NCI-H1092 (cell line): Measurements from ENCODE around the gene RBMS1.
"Not testable (repeated sequence)": the region's sequence is repeated elsewhere in the genome, so short reads cannot be mapped to it uniquely, and the experiment has no call there.

Experiments used
- DNase-seq: peaks from one replicate; lab custom pipeline; 2025; lab: John Stamatoyannopoulos, UW

The RBMS1 gene

GRCh38 chr2:160501370-160501769 lies 7.8 kb upstream of the RBMS1 start:
- DNase-seq: no peak

- no peak for DNase-seq
These were observed 6.3 kb upstream of the RBMS1 start for GRCh38 chr2:160499865-160500264.

DNA sequence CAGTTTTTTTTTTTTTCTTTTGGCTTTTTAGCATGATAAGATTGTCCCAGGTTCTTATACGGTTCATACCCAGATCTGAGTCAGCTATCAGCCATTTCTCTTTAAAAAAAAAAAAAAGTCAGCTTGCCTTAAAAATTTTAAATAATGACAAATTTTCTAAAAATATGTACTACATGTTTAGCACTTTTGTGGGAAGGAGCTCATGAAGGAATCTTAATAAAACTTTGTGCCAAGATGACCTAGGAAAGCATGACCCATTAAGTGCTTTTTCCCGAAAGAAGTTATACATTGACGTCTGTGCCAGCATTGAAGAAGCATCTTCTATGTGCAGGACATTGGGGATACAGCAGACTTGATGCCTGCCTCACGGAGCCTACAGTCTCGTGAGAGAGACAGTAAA lies 4.5 kb upstream of the RBMS1 start:
- no peak for DNase-seq

DNA sequence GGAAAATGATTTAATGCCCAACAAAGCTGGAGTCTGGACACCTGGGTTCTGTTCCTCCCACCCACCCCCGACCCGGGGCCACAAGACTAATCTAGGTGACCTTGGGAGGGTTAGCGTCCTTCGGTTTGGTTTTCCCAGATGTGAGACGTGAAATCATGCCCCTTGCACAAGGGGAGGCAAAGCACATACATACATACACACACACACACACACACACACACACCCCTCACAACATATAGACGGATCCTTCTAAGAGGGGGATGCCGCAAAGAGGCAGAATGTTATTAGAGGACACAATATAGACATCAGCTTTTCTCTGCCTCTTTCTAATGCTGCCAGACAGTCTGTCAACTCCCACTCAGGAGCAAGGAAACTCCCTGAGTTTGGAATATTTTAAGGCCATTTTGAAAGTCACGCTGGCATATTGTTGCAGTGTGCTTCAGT lies 616 bp upstream of the RBMS1 start:
- DNase-seq: no peak

GRCh38 chr2:160492401-160493226 lies 993 bp downstream of the RBMS1 start:
- DNase-seq: no peak

- no peak for DNase-seq
These were observed 1.7 kb downstream of the RBMS1 start for GRCh38 chr2:160491911-160492371.

DNA sequence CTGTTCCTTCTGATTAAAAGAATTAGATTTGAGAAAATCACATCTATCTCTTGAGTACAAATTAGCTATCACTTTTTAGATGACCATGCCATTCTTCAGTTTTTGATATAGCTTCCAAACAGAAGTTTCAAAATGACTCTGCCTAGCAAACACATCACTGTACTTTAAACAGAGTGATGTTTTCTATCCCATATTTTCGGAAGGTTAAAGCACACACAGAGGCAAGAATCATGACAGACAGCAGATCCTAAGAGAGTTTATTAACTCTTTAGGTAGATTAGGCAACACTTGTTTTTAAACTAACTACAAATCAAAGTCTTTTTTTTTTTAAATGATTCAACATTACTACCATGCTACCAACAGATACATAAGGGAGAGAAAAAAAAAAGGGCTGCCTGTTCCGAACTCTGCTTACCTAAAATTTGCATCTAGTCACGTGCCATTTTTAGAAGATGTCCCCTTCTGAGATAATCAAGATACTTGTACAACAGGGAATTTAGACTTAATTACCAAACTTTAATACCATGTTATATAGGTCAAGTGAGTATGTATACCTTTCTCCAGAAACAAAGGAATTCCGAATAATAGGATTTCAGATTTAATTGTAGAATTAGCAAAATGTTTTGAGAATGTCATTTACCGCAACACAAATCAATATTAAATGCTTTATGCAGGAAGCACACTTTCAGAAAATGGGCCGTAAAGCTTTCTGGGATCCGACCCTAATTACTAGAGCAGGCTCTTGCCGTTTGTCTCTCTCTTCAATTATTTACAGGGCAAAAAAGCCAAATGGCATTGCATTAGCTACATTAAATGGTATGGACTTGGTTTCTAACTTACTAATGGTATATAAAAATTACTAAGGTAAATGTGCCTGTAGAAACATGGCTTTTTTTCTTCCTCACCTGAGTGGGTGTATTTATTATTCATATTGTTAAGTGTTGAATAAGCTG lies 2.6 kb downstream of the RBMS1 start:
- no peak for DNase-seq

- DNase-seq: no peak
These were observed 4.5 kb downstream of the RBMS1 start for GRCh38 chr2:160489111-160489510.

- not testable (repeated sequence) for DNase-seq
These were observed 5.3 kb downstream of the RBMS1 start for GRCh38 chr2:160488289-160488688.

- no peak for DNase-seq
These were observed 7.3 kb downstream of the RBMS1 start for GRCh38 chr2:160486341-160486740.

DNA sequence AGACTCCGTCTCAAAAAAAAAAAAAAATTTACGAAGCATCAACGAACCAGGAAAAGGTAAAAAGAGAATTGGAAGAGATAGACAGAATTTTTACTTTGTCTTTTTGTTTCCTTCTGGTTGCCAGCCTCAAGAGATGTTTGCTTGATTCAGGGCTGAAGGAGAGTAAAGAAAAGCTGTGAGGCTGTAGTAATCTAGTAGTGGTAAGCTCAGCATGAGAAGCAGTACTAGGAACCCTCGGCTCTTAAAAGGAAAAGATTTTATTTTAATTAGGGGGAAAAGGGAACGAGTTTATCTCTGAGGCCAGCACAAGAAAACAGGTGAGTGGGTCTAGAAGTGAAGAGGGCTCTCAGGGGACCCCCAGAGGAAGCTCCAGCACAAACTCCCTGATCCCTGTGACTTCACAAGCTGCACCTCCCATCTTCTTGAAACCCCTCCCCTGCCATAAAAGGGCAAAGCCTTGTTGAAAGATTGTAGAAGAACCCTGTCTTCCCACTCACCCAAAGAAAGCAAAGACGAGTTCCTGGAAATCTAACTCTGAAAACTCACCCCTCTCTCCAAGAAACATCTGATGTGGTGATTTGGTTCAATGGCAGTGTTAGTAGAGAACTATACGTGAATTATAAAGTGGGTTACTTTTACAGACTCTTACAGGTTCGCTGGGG lies 8.6 kb downstream of the RBMS1 start:
- DNase-seq: no peak

DNA sequence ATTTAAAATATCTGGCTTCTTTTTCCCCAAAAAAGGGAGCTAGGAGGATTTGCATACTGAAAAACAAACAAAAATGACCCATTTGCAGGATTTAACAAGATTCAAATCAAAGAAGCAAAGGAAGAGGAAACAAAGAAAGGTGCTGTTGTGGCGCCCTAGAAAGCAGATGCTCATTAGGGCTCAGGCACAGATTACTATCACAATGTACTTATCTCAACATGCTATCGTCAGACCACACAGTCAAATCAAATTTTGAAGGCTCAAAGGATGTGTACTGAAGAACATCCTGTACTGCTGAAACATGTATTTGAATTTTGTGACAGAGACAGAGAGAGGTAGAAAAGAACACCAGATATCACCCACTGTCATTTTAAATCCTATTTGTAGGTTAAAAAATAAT lies 10.9 kb downstream of the RBMS1 start:
- DNase-seq: no peak

DNA sequence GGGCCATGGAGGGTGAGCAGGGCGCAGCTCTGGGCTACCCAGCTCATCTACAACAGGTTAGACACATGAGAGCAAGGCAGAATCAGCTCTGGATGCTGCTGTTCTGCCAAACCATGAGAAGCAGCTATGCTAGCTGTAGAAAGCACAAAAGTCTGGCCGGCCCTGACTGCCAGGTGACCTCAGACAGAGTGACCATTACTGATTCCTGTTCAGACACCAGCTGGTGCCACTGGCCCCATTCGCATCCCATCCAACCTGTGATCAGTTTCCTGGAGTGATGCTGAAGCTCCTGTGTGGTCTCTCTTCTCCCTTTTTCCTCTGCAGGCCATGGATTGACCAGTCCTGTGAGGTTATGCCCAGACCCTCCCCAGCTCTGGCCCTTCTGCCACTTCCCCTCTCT lies 14.3 kb downstream of the RBMS1 start:
- no peak for DNase-seq

DNA sequence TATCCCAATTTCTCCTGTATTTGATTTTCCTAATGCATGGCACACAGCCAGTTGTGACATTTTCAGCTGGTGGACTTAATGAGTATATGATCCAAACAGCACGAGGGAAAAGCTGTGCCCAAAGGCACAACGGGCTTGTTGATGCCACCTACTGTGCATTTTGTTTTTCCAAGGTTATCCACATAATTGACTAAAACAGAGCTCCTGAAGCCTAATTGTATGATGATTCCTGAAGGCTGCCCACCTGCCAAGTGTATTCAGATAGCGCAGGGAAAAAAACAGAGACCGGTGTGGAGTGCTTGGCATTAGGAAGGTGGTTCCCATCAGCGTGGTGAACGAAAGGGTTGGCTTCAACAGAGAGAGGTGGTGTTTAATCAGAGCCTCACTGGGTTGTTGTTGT lies 14.9 kb downstream of the RBMS1 start:
- DNase-seq: no peak

DNA sequence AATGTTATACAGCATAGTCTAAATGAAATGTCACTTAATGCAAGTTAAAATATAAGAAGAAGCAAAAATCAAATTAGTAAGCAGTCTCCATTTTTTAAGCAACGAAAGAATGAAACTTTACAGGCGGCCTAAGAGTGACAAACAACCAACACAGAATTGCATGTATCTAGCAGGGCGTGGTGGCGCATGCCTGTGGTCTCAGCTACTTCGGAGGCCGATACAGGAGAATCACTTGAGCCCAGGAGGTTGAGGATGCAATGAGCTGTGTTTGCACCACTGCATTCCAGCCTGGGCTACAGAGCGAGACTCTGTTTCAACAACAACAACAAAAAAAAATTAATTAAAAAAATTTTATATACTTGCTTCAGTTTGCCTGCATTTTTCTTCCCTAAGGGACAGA lies 16.6 kb downstream of the RBMS1 start:
- no peak for DNase-seq

GRCh38 chr2:160474891-160475787 lies 18.5 kb downstream of the RBMS1 start:
- no peak for DNase-seq

DNA sequence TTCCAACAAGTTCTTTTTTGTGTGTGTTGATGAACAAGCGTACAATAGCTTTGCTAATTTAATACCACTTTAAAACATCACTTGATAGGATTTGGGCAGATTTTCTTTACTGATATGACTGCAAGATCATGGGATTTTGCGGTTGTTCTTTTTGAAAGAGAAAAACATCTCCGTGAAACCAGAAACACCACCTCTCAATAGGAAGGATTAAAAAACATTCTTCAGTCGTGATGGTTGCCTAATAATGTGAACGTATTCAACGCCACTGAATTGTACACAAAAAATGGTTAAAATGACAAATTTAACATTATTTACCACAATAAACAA lies 19.3 kb downstream of the RBMS1 start:
- DNase-seq: no peak

DNA sequence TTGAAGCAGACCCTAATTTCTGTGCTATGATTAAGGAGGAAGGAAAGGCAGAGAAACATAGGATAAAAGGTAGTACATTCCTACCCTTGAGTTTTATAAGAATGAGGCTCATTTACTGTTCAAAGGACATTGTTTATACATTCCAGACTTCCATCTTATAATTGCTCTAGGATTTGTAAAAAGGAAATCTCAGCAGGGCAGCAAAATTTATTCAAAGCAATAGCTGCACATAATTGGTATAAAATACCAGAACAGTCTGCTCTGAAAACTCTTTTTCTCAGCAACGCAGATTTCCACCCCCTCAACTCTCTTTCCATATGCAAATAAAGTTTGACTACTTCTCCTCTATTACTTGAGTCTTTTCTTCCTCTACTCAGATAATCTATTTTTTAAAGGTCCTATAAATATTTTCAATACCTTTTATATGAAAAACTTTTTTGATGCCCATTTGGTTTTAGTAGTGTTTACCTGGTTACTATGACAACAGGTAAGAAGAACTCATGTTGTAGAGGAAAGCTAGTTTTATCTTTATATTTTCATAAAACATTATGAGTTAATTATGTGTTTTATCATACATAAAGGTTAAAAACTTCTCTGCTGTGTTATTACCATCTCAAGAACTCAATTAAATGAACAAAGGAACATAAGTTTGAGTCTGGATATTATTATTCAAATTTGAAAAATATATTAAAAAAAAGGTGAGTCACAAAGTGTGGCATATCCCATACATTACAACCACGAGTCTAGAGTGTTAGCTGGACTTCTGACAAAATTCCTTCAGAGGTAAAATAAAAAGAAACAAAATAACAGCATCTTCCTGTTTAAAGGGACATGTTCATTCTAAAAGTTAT lies 19.9 kb downstream of the RBMS1 start:
- no peak for DNase-seq

DNA sequence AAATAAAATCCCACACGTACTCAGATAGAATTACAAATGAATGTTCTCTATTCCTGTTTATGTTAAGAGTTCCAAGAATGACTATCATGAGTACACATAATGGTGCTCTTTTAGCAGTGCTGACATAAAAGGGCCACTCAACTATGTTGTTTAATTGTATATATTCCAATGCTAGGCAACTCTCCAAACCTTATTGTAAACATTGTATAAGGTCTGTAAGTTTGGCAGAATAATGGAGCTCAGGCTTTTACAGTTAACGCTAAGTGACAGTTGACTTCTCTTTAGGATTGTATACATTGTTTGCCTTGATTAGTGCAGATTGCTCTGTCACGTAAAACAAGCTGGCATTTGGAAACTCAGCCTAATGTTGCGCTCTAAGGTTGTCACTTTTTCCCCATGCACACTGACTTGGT lies 20.8 kb downstream of the RBMS1 start:
- DNase-seq: no peak

DNA sequence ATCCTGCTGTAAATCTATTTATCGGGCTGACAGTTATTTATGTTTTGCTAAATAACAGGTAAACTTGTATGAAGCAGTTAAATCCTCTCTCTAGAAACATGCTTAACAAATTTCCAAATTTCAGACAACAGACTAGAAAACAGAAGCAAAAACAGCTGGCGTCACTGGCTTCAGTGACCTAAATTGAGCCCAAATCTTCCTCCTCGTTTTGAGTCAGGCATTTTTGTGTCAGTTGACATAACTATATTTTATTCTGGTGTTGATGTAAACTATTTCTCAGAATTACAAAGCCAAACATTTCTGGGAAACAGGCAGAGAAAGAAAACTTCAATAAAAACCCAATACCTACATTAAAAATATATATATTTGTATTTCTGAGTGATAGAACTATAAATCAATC lies 21.7 kb downstream of the RBMS1 start:
- no peak for DNase-seq
